ENCODE data around the gene KRT9.

- no peak for TF ChIP-seq CTCF (conservative IDR thresholded peaks at IDR 0.05; ENCODE audit: low read depth, low read length)
- TF ChIP-seq EZH2 (IDR thresholded peaks at IDR 0.05; ENCODE audit: borderline replicate concordance, low read depth, low read length, poor library complexity, severe bottlenecking): no peak
These were observed 30.7 kb upstream of the KRT9 start for GRCh38 chr17:41602524-41602923.
